Keratinocyte (primary cell): ENCODE data around the gene VAMP1. TPM values are rescaled to one million over a fixed set of nuclear protein-coding genes. Genes with fewer than 3 reads are reported as not detected.

Experiments used
- DNase-seq: peaks from one replicate; pipeline ENCODE4 v3.0.0-alpha.2; 2011; ENCODE audit warnings: low read depth, missing footprints, low spot score
- FAIRE-seq: peaks from 2 replicates; lab custom pipeline; 2011; peaks lifted over from hg19 to GRCh38; lab: Jason Lieb, UNC
- H2AFZ ChIP-seq: 2 replicates; pipeline ENCODE4 v1.6.0; 2012; ENCODE audit warnings: low read length, control low read depth, inconsistent platforms; ENCODE audit not compliant: control insufficient read depth
- H3K27ac ChIP-seq: 2 replicates; pipeline ENCODE4 v1.5.1; 2011; ENCODE audit warnings: low read length; ENCODE audit not compliant: control insufficient read depth, insufficient read depth
- H3K27me3 ChIP-seq: 3 replicates; pipeline ENCODE4 v1.6.0; 2011; ENCODE audit warnings: low read length; ENCODE audit not compliant: control insufficient read depth, insufficient read depth; ENCODE audit errors: extremely low read depth
- H3K36me3 ChIP-seq, 2 experiments: 2 replicates in 1 of 2; 3 replicates in 1 of 2; pipeline ENCODE4 v1.5.1; 2011; ENCODE audit warnings: low read length in 2 of 2, mild to moderate bottlenecking in 1 of 2; ENCODE audit not compliant: control insufficient read depth in 2 of 2, insufficient read depth in 2 of 2; ENCODE audit errors: extremely low read depth in 1 of 2
- H3K4me1 ChIP-seq: 3 replicates; pipeline ENCODE4 v1.5.1; 2011; ENCODE audit warnings: low read length; ENCODE audit not compliant: control insufficient read depth, insufficient read depth; ENCODE audit errors: extremely low read depth
- H3K4me2 ChIP-seq: 3 replicates; pipeline ENCODE4 v1.6.0; 2011; ENCODE audit warnings: low read depth, low read length; ENCODE audit not compliant: control insufficient read depth, insufficient read depth; ENCODE audit errors: extremely low read depth
- H3K4me3 ChIP-seq, 3 experiments: fragments of 200-600 bp in 1 of 3; sonication (generic) in 1 of 3; 2 replicates in 2 of 3; 3 replicates in 1 of 3; pipeline ENCODE4 v1.5.1; 2011 to 2016; ENCODE audit warnings: low read length in 3 of 3, mild to moderate bottlenecking in 3 of 3, control low read depth in 2 of 3, inconsistent platforms in 1 of 3, low read depth in 1 of 3, mixed read lengths in 1 of 3, mixed run types in 1 of 3, moderate library complexity in 1 of 3; ENCODE audit not compliant: control insufficient read depth in 2 of 3, insufficient read depth in 2 of 3; ENCODE audit errors: extremely low read depth in 1 of 3
- H3K79me2 ChIP-seq: 2 replicates; pipeline ENCODE4 v1.6.0; 2012; ENCODE audit warnings: low read length; ENCODE audit not compliant: control insufficient read depth, insufficient read depth
- H3K9ac ChIP-seq: 3 replicates; pipeline ENCODE4 v1.6.0; 2011; ENCODE audit warnings: low read length; ENCODE audit not compliant: control insufficient read depth, insufficient read depth; ENCODE audit errors: extremely low read depth
- H3K9me1 ChIP-seq: 3 replicates; pipeline ENCODE4 v1.6.0; 2011; ENCODE audit warnings: low read length; ENCODE audit not compliant: control insufficient read depth, insufficient read depth; ENCODE audit errors: extremely low read depth
- H3K9me3 ChIP-seq: 2 replicates; pipeline ENCODE4 v1.5.1; 2012; ENCODE audit warnings: low read depth, low read length; ENCODE audit not compliant: control insufficient read depth
- H4K20me1 ChIP-seq: 3 replicates; pipeline ENCODE4 v1.6.0; 2011; ENCODE audit warnings: low read length; ENCODE audit not compliant: control insufficient read depth, insufficient read depth; ENCODE audit errors: extremely low read depth
- CTCF ChIP-seq, 3 experiments: IDR thresholded peaks in 1 of 3; conservative IDR thresholded peaks in 1 of 3; optimal IDR thresholded peaks in 1 of 3; 2 replicates in 2 of 3; 3 replicates in 1 of 3; pipeline versions ENCODE3 to v1.5.1; 2011; ENCODE audit warnings: low read length in 3 of 3, mild to moderate bottlenecking in 3 of 3, moderate library complexity in 2 of 3, control low read depth in 1 of 3, inconsistent platforms in 1 of 3; ENCODE audit not compliant: insufficient read depth in 2 of 3; ENCODE audit errors: extremely low read depth in 1 of 3
- EZH2 ChIP-seq: IDR thresholded peaks from one replicate; pipeline ENCODE4 v1.6.1; 2012; ENCODE audit warnings: inconsistent platforms, mild to moderate bottlenecking, low read length, moderate library complexity
- dilution Hi-C: fragments of 300-500 bp; cut with MboI; formaldehyde crosslinking; loops from one replicate; pipeline ENCODE4 v1.7.0; 2020; ENCODE audit warnings: low sequenced_read_pairs; ENCODE audit not compliant: extremely low pct_ligation_motif_present
- polyA plus RNA-seq, 5 experiments: library from polyadenylated mRNA; depleted of rRNA in 3 of 5; stranded (reverse) in 3 of 5; stranded (forward) in 1 of 5; unstranded in 1 of 5; fragments of >200 nt; gene quantifications; 1 replicate in 1 of 5; 2 replicates in 3 of 5; 3 replicates in 1 of 5; pipeline versions ENCODE4 v1.2.1 to v1.2.3, GENCODE V29; 2011 to 2012; ENCODE audit warnings: missing spikeins in 2 of 5, low read depth in 1 of 5, low replicate concordance in 1 of 5

The VAMP1 gene
- polyA plus RNA-seq, 1 donor (not counting 4 experiments of a cell fraction or from before 2014, with no cell fraction given), result 6.7 TPM

DNA sequence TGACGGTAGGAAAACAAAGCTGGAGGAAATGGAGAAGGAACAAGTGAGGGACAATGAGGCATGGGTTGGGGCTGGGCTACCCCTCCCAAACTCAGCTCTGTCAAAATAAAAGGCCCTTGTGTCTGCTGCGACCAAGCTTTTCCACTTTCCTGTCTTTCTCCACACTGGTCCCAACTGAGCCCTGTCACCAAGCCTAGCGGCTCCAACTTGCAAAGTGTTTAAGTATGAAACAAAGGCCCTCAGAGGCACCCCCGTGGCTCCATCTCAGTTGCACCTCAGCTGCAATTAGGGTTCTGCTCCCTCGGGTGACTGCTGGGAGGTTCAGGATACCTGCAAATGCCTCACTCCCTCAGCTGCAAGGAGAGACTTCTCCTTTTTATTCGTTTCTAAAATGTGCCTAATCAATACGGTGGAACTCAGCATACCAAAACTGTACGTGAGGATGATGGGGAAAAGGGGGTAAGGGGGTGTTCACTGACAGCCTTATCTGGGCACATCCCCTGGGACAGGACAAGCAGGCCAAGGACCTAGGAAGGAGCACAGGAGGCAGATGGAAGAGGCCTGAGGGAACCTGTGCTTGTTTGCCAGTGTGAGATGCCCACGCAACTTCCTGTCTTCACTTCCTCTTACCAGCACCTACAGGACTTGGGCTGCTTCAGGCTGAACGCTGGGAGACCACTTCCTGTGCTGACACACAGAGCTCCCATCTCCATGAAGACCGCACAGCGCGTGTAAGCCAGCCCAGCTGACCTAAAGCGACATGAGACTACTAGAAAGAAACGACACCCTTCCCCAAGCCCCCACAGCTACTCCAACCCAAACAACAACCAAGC, 8.9 kb downstream of the VAMP1 start:
- Histone ChIP-seq H2AFZ (no peak overlapping the region), H4K20me1 (no peaks in the 10 kb centered on the region), H3K79me2 (no peaks in the 10 kb centered on the region), H3K27ac (no peak overlapping the region), H3K27me3 (no peaks in the 10 kb centered on the region), H3K36me3 (peaks cover 16 to 32% of the 10 kb centered on the region in 2 experiments), H3K9ac (no peak overlapping the region), H3K4me3 (no peak overlapping the region), H3K9me3 (no peaks in the 10 kb centered on the region), H3K4me1 (peaks cover 4% of the 10 kb centered on the region), H3K4me2 (no peak overlapping the region), H3K9me1 (no peaks in the 10 kb centered on the region)
- dilution Hi-C loops, result no loop called here
- no peak for DNase-seq
- no peak for TF ChIP-seq EZH2
- TF ChIP-seq CTCF (optimal IDR thresholded peaks at IDR 0.05 in 1 of 3, IDR thresholded peaks at IDR 0.05 in 1 of 3, conservative IDR thresholded peaks at IDR 0.05 in 1 of 3; ENCODE audit: extremely low read depth in 1 of 3, insufficient read depth in 2 of 3, low read length in 3 of 3), result no peak
- peak; percentile 81 for FAIRE-seq

- TF ChIP-seq CTCF (optimal IDR thresholded peaks at IDR 0.05 in 1 of 3, IDR thresholded peaks at IDR 0.05 in 1 of 3, conservative IDR thresholded peaks at IDR 0.05 in 1 of 3; ENCODE audit: extremely low read depth in 1 of 3, insufficient read depth in 2 of 3, low read length in 3 of 3) (no peak), EZH2 (no peak)
- Histone ChIP-seq H4K20me1 (no peaks in the 10 kb centered on the region), H3K36me3 (peaks cover 15 to 32% of the 10 kb centered on the region in 2 experiments), H3K79me2 (no peaks in the 10 kb centered on the region), H3K9ac (no peak overlapping the region), H3K9me1 (no peaks in the 10 kb centered on the region), H3K4me3 (no peak overlapping the region), H3K4me2 (no peak overlapping the region), H3K4me1 (peaks cover 4% of the 10 kb centered on the region), H3K27ac (no peak overlapping the region), H3K9me3 (no peaks in the 10 kb centered on the region), H2AFZ (no peak overlapping the region), H3K27me3 (no peaks in the 10 kb centered on the region)
- DNase-seq (no peak), FAIRE-seq (no peak)
- dilution Hi-C loops, result no loop called here
Measured at GRCh38 chr12:6460751-6461371, 9.6 kb downstream of the VAMP1 start.
